GM12878 (cell line): ENCODE data around the gene IGF1R.

ENCODE experiments used
- BACH1 ChIP-seq: fragments of 450-650 bp; IDR thresholded peaks from 2 replicates; pipeline ENCODE4 v1.6.1; 2017; ENCODE audit warnings: mild to moderate bottlenecking, borderline replicate concordance
- BCL11A ChIP-seq: IDR thresholded peaks from 2 replicates; pipeline ENCODE4 v1.6.1; 2011; ENCODE audit warnings: low read depth, low read length
- CREB1 ChIP-seq: IDR thresholded peaks from 2 replicates; pipeline ENCODE4 v1.6.1; 2012; ENCODE audit warnings: low read depth, mild to moderate bottlenecking, inconsistent platforms
- CTCF ChIP-seq, 3 experiments: IDR thresholded peaks in 2 of 3; conservative IDR thresholded peaks in 1 of 3; 2 replicates each; pipeline ENCODE4 v1.5.1; 2011; ENCODE audit warnings: low read depth in 3 of 3, low read length in 3 of 3, mild to moderate bottlenecking in 3 of 3, control low read depth in 2 of 3, moderate library complexity in 2 of 3, inconsistent platforms in 1 of 3, mixed read lengths in 1 of 3; ENCODE audit not compliant: control insufficient read depth in 2 of 3, insufficient read depth in 1 of 3; ENCODE audit errors: extremely low read depth in 1 of 3
- E2F8 ChIP-seq: fragments of 450-650 bp; IDR thresholded peaks from 2 replicates; pipeline ENCODE4 v1.6.1; 2018; ENCODE audit warnings: mild to moderate bottlenecking, low read depth, moderate library complexity; ENCODE audit not compliant: partially characterized antibody
- EP300 ChIP-seq, 2 experiments: fragments of 150-350 bp in 1 of 2; IDR thresholded peaks; 2 replicates each; pipeline ENCODE4 v1.6.1; 2011 to 2012; ENCODE audit warnings: low read depth in 2 of 2, low read length in 2 of 2, borderline replicate concordance in 1 of 2, improper control_type of control experiment in 1 of 2, inconsistent platforms in 1 of 2; ENCODE audit not compliant: control insufficient read depth in 1 of 2
- EZH2 ChIP-seq: IDR thresholded peaks from 2 replicates; pipeline ENCODE4 v1.6.1; 2012; ENCODE audit warnings: low read depth, mild to moderate bottlenecking, control low read depth, inconsistent platforms, low read length, borderline replicate concordance; ENCODE audit not compliant: control insufficient read depth
- HDAC2 ChIP-seq: fragments of 200-600 bp; sonication (generic); IDR thresholded peaks from 2 replicates; pipeline ENCODE4 v1.6.1; 2017
- MTA3 ChIP-seq: IDR thresholded peaks from 2 replicates; pipeline ENCODE4 v1.6.1; 2012; ENCODE audit warnings: low read length, inconsistent platforms, borderline replicate concordance
- MYC ChIP-seq: IDR thresholded peaks from 2 replicates; pipeline ENCODE4 v1.6.1; 2011; ENCODE audit warnings: mild to moderate bottlenecking, low read length, moderate library complexity, inconsistent platforms; ENCODE audit not compliant: insufficient read depth, insufficient replicate concordance, insufficient read length, severe bottlenecking
- SMARCA5 ChIP-seq: fragments of 450-650 bp; IDR thresholded peaks from 2 replicates; pipeline ENCODE4 v1.6.1; 2017; ENCODE audit warnings: mild to moderate bottlenecking
- TCF7 ChIP-seq: IDR thresholded peaks from 2 replicates; pipeline ENCODE4 v1.6.1; 2014; ENCODE audit warnings: antibody characterized with exemption, borderline replicate concordance
- TF ChIP-seq, protein P1 (sequence below): IDR thresholded peaks from 2 replicates; pipeline ENCODE4 v1.6.1; 2012; ENCODE audit warnings: low read depth, low read length, improper control_type of control experiment
- TF ChIP-seq, protein P2 (sequence below): fragments of 450-650 bp; IDR thresholded peaks from 2 replicates; pipeline ENCODE4 v1.6.1; 2017; ENCODE audit warnings: antibody characterized with exemption, mild to moderate bottlenecking, moderate library complexity

GRCh38 chr15:98708037-98708590 lies 59.8 kb downstream of the IGF1R start:
- TF ChIP-seq CTCF (IDR thresholded peaks at IDR 0.05 in 2 of 3, conservative IDR thresholded peaks at IDR 0.05 in 1 of 3; ENCODE audit: control insufficient read depth in 2 of 3, extremely low read depth in 1 of 3, insufficient read depth in 1 of 3, low read depth in 3 of 3, low read length in 3 of 3) (no peak), MTA3 (no peak), HDAC2 (no peak), EP300 (IDR thresholded peaks at IDR 0.05; ENCODE audit: borderline replicate concordance in 1 of 2, control insufficient read depth in 1 of 2, low read depth in 2 of 2, low read length in 2 of 2) (no peak), BCL11A (no peak), TCF7 (no peak), EZH2 (no peak), CREB1 (no peak), E2F8 (no peak), SMARCA5 (no peak), MYC (no peak), BACH1 (no peak)
- TF ChIP-seq, protein P1, sequence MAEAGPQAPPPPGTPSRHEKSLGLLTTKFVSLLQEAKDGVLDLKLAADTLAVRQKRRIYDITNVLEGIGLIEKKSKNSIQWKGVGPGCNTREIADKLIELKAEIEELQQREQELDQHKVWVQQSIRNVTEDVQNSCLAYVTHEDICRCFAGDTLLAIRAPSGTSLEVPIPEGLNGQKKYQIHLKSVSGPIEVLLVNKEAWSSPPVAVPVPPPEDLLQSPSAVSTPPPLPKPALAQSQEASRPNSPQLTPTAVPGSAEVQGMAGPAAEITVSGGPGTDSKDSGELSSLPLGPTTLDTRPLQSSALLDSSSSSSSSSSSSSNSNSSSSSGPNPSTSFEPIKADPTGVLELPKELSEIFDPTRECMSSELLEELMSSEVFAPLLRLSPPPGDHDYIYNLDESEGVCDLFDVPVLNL, result no peak
- TF ChIP-seq, protein P2, sequence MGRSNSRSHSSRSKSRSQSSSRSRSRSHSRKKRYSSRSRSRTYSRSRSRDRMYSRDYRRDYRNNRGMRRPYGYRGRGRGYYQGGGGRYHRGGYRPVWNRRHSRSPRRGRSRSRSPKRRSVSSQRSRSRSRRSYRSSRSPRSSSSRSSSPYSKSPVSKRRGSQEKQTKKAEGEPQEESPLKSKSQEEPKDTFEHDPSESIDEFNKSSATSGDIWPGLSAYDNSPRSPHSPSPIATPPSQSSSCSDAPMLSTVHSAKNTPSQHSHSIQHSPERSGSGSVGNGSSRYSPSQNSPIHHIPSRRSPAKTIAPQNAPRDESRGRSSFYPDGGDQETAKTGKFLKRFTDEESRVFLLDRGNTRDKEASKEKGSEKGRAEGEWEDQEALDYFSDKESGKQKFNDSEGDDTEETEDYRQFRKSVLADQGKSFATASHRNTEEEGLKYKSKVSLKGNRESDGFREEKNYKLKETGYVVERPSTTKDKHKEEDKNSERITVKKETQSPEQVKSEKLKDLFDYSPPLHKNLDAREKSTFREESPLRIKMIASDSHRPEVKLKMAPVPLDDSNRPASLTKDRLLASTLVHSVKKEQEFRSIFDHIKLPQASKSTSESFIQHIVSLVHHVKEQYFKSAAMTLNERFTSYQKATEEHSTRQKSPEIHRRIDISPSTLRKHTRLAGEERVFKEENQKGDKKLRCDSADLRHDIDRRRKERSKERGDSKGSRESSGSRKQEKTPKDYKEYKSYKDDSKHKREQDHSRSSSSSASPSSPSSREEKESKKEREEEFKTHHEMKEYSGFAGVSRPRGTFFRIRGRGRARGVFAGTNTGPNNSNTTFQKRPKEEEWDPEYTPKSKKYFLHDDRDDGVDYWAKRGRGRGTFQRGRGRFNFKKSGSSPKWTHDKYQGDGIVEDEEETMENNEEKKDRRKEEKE, result no peak
